ENCODE measurements around the gene COPB1. TPM values are rescaled to one million over a fixed set of nuclear protein-coding genes. Genes with fewer than 3 reads are reported as not detected.

The COPB1 gene
- total and polyA plus RNA-seq, 2 of the 13 experiments (the other 11 are each of a cell fraction or from before 2014, with no cell fraction given), result 114 to 195 TPM

GRCh38 chr11:14506532-14506931 lies 6.9 kb upstream of the COPB1 start:
- H3K27ac ChIP-seq (ENCODE audit: extremely low read length, insufficient read depth, low read length), result no peak overlapping the region
- ChIA-PET CTCF (ENCODE audit: low intra/inter-chr PET ratio, low total read pairs) (no interaction called here), POLR2A (no interaction called here)
- intact Hi-C loops (cut with micrococcal nuclease; ENCODE audit: unreplicated experiment) (no loop called here), in situ Hi-C loops (cut with HindIII; ENCODE audit: extremely low pct_ligation_motif_present, low pct_unique_long_range_greater_than_20kb) (no loop called here)
- H3K9me3 ChIP-seq (ENCODE audit: low read length), result no peaks in the 10 kb centered on the region
- ATAC-seq (no peak), FAIRE-seq (no peak), DNase-seq (ENCODE audit: low spot score) (no peak)
- no TSS peak for BruUV-seq (replicated peaks)
- no peak overlapping the region for H2AFZ ChIP-seq (ENCODE audit: low read length)
- H3K36me3 ChIP-seq (replicated peaks in 1 of 2; ENCODE audit: control insufficient read depth in 1 of 2, insufficient read depth in 2 of 2, low read length in 2 of 2), result peaks cover 12 to 68% of the 10 kb centered on the region in 2 experiments
- H3K4me1 ChIP-seq (ENCODE audit: insufficient read depth, low read length), result no peaks in the 10 kb centered on the region
- no peak overlapping the region for H3K4me3 ChIP-seq (replicated peaks in 1 of 3; ENCODE audit: insufficient read depth in 1 of 3, low read depth in 2 of 3, low read length in 3 of 3)
- no peak overlapping the region for H3K4me2 ChIP-seq (ENCODE audit: low read depth, low read length)
- H3K27me3 ChIP-seq (ENCODE audit: control insufficient read depth in 1 of 2, insufficient read depth in 2 of 2, low read length in 2 of 2), result no peaks in the 10 kb centered on the region; a peak in 1 of 5 replicates
- no peaks in the 10 kb centered on the region for H3K79me2 ChIP-seq (ENCODE audit: insufficient read depth, low read length)
- no peak for TF ChIP-seq ZNF709 (CRISPR knock-in tag; IDR thresholded peaks at IDR 0.05)
- no peak for TF ChIP-seq NFE2L1 (CRISPR knock-in tag; IDR thresholded peaks at IDR 0.05; ENCODE audit: borderline replicate concordance)
- TF ChIP-seq ATF3 (CRISPR knock-in tag; IDR thresholded peaks at IDR 0.05), result no peak
- TF ChIP-seq ZBTB21 (CRISPR knock-in tag; IDR thresholded peaks at IDR 0.05), result no peak
- TF ChIP-seq ZXDC (CRISPR knock-in tag; IDR thresholded peaks at IDR 0.05), result no peak
- no peak for TF ChIP-seq ZNF615 (CRISPR knock-in tag; IDR thresholded peaks at IDR 0.05; ENCODE audit: borderline replicate concordance)
- no peak for TF ChIP-seq MLX (CRISPR knock-in tag; IDR thresholded peaks at IDR 0.05)
- TF ChIP-seq ZNF235 (CRISPR knock-in tag; IDR thresholded peaks at IDR 0.05; ENCODE audit: borderline replicate concordance), result no peak
- TF ChIP-seq SP5 (CRISPR knock-in tag; IDR thresholded peaks at IDR 0.05; ENCODE audit: borderline replicate concordance, low read depth), result no peak
- no peak for TF ChIP-seq DNMT3B (CRISPR knock-in tag; conservative IDR thresholded peaks at IDR 0.05)
- no peak for TF ChIP-seq ZBTB14 (CRISPR knock-in tag; IDR thresholded peaks at IDR 0.05)
- TF ChIP-seq FOXK1 (CRISPR knock-in tag; IDR thresholded peaks at IDR 0.05; ENCODE audit: borderline replicate concordance, low read depth), result no peak
- TF ChIP-seq JDP2 (CRISPR knock-in tag; IDR thresholded peaks at IDR 0.05; ENCODE audit: borderline replicate concordance), result no peak
- TF ChIP-seq SNAPC4 (CRISPR knock-in tag; IDR thresholded peaks at IDR 0.05), result no peak
- TF ChIP-seq ZNF891 (CRISPR knock-in tag; IDR thresholded peaks at IDR 0.05), result no peak
- no peak for TF ChIP-seq TSC22D2 (CRISPR knock-in tag; IDR thresholded peaks at IDR 0.05; ENCODE audit: borderline replicate concordance)
- no peak for TF ChIP-seq POLR2AphosphoS2 (IDR thresholded peaks at IDR 0.05; ENCODE audit: low read depth, low read length)
- no peak overlapping the region for H3K9ac ChIP-seq (ENCODE audit: insufficient read depth, low read depth, low read length)
- WGBS (ENCODE audit: low lambda C conversion rate), result 94% methylated on average over 3 of the region's 3 CpGs
- H4K20me1 ChIP-seq (ENCODE audit: insufficient read depth, low read length), result no peaks in the 10 kb centered on the region
